HG02798 (cell line): ENCODE data around the gene KAT2B.

Experiments used
- ATAC-seq: cut with Tn5 transposase; IDR thresholded peaks from one replicate; pipeline ENCODE4 v1.9.1; 2021; ENCODE audit warnings: mild to moderate bottlenecking; ENCODE audit not compliant: unreplicated experiment, poor library complexity

The KAT2B gene

GRCh38 chr3:20194793-20195460 lies 154.7 kb downstream of the KAT2B start:
- ATAC-seq, result no peak

DNA sequence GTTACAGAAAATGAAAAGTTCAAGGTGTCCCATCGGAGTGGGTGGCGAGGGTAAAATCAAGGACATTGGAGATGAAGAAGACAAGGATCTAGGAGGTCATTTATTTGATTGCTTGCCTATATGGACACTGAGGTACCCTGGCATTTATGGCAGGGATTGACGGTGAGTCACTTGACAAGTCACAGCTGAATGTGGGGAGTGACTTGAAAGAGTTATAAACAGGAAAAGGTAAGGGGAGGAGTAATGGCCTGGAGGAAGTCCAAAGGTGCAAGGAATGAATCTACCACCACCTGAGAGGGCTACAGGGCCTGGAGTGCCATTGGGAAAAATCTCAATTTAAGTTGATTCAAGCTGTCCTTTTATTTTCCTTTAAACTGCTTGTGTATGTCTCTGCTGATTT lies 157.5 kb downstream of the KAT2B start:
- ATAC-seq, result no peak

DNA sequence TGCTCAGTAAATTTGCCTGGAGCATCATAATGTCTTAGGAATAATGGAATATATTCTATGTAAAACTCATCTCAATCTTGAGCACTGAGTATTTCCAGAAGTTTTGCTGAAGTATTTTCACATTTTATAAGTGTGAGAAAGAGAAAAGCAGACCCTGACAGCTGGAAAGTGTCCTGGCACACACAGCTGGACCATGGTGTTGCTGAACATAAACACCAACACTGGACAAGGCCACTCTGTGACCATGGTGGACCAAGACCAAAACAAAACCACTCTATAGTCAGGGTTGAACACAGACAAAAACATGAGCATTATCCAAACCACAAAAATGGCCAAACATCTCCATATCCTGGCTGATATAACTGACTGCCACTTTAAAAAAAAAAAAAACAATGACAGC lies 160.9 kb downstream of the KAT2B start:
- ATAC-seq, result no peak
